Loucy (cell line): ENCODE data around the gene NR2F1-AS1.

Experiments
- EZH2phosphoT487 ChIP-seq: fragments of 200-600 bp; IDR thresholded peaks from 2 replicates; pipeline ENCODE4 v1.6.1; 2018; ENCODE audit warnings: antibody characterized with exemption, mild to moderate bottlenecking, moderate library complexity, borderline replicate concordance
- TF ChIP-seq, protein P1 (sequence below): fragments of 200-600 bp; sonication (generic); conservative IDR thresholded peaks from 2 replicates; pipeline ENCODE4 v1.5.1; 2014; ENCODE audit warnings: mild to moderate bottlenecking, antibody characterized with exemption, low read length

DNA sequence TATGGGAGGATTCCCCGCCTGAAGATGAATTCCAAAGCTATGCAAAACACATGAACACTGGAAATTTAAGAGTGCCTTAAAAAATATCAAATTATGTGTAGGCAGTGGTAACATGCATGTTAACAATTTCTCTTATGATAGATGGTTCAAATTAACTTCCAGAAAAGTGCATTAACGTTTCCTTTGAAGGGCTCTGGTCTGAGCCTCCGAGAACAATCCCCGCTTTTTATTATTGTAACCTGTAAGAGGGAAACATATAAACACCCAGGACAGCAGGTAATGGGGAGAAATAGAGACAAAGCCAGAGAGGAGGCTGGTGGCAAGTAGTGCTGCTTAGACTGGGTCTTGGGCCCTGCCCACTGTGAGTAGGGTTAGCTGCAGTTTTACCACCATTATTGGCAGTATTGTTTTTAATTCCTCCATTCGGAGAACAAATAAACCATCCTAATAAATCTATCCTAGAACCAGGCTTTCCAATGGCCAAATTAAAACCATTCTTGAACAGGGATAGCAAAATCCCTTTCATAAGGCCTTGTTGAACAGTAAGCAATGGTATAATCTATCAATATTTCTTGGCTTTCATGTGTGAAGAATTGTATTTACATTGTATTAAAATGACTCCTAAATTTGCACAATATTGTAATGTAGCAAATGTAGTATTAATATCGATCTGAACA lies 8.3 kb upstream of the NR2F1-AS1 start:
- TF ChIP-seq, protein P1, sequence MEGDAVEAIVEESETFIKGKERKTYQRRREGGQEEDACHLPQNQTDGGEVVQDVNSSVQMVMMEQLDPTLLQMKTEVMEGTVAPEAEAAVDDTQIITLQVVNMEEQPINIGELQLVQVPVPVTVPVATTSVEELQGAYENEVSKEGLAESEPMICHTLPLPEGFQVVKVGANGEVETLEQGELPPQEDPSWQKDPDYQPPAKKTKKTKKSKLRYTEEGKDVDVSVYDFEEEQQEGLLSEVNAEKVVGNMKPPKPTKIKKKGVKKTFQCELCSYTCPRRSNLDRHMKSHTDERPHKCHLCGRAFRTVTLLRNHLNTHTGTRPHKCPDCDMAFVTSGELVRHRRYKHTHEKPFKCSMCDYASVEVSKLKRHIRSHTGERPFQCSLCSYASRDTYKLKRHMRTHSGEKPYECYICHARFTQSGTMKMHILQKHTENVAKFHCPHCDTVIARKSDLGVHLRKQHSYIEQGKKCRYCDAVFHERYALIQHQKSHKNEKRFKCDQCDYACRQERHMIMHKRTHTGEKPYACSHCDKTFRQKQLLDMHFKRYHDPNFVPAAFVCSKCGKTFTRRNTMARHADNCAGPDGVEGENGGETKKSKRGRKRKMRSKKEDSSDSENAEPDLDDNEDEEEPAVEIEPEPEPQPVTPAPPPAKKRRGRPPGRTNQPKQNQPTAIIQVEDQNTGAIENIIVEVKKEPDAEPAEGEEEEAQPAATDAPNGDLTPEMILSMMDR = no peak
- TF ChIP-seq EZH2phosphoT487 = no peak
